ENCODE results near the gene GPR18.

The GPR18 gene

GRCh38 chr13:99205621-99206220, 52.5 kb downstream of the GPR18 start:
- DNase-seq = no peak
